NB4 (cell line): ENCODE measurements around the gene FAR1.

ENCODE experiments used
- CTCF ChIP-seq: IDR thresholded peaks from one replicate; pipeline ENCODE4 v1.5.1; 2012; ENCODE audit warnings: low read depth, low read length
- MAX ChIP-seq: IDR thresholded peaks from 2 replicates; pipeline ENCODE4 v1.6.1; 2011; ENCODE audit warnings: low read depth, low read length
- MYC ChIP-seq: IDR thresholded peaks from 2 replicates; pipeline ENCODE4 v1.6.1; 2011; ENCODE audit warnings: low read depth, low read length
- POLR2A ChIP-seq: IDR thresholded peaks from 2 replicates; pipeline ENCODE4 v1.6.1; 2011; ENCODE audit warnings: mild to moderate bottlenecking; ENCODE audit not compliant: insufficient read length; ENCODE audit errors: extremely low read depth

- TF ChIP-seq CTCF: no peak
- no peak for TF ChIP-seq POLR2A
- no peak for TF ChIP-seq MAX
- no peak for TF ChIP-seq MYC
These were observed 30.0 kb upstream of the FAR1 start for GRCh38 chr11:13638422-13638821.
